ENCODE measurements around the gene ZNF674. TPM values are rescaled to one million over a fixed set of nuclear protein-coding genes. Genes with fewer than 3 reads are reported as not detected.
"Not testable (repeated sequence)": the region's sequence is repeated elsewhere in the genome, so short reads cannot be mapped to it uniquely, and the experiment has no call there.

The ZNF674 gene
- total RNA-seq, 1 experiment from 2014 or later = 5.5 TPM

DNA sequence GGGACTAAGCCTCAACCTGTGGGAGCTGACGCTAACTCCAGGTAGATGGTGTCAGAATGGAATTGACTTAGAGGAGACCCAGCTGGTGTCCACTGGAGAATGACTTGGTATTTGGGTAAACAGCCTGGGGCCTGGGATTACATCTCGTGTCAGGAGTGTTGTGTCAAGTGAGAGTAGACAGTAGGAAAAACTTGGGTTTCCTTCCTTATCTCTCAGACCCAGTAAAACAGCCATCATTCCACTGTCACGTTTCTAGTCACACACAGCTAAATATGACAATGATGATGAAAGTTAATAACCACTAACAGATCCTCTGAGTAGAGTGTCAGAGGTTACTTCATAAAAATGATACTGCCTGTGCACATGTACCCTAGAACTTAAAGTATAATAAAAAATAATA lies 13.8 kb downstream of the ZNF674 start:
- no peaks in the 10 kb centered on the region for H3K36me3 ChIP-seq
- DNase-seq = no peak
- H3K4me3 ChIP-seq = no peak overlapping the region
- no peaks in the 10 kb centered on the region for H3K9me3 ChIP-seq
- H3K27me3 ChIP-seq = no peaks in the 10 kb centered on the region

DNA sequence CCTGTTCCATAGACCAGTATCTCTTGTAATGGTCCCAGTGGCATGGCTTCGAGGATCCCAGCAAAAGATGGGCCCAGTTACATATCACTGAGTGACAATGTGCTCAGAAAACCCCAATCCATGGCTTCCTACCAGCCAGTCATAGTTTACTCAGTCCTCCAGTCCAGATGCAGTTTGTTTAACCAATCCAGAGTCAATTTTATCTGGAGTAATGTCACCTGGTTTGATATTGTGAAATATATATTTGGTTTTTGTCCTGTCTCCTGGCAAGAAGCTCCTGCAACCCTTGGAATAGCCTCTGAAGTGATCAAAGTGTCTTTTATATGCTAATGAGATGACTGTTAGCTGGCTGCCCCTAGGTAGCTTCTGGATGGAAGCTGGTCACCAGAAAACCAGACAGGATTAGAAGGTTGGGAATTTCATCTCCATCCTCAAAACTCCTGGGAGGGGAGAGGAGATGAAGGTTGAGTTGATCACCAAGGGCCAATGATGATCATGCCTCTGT lies 14.8 kb downstream of the ZNF674 start:
- H3K27me3 ChIP-seq, H3K4me3 ChIP-seq, H3K36me3 ChIP-seq, H3K9me3 ChIP-seq, DNase-seq: not testable (repeated sequence)

DNA sequence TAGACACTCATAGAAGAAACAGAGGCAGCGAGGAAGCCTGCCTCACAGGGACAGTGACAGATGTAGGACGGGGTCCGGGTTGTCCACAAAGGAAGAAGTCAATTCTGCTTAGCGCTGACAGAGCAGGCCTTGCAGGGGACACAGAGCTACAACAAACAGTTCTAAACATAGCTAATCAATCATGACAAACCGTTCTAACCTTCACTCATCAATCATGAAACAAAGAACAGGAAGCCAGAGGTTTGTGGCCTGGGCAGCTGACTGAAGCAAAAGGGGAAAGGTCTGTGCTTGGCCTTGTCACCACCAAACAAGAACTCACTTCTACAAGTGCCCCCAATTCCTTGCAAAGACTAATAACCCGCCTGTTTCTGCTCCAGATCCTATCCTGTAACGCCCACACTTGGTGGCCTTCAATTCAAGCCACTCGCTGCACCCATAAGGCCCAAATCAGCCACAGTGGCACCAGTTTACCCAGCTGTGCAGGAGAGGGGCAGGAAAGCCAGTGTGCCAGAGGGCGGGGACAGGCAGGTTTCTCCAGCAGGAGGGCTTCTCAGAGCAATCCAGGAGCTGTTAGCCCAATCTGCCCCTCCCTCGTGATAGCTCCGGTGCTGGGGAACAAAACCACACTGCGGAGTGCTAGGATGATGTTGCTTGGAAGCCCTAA lies 15.3 kb downstream of the ZNF674 start:
- not testable (repeated sequence) for DNase-seq, H3K36me3 ChIP-seq, H3K27me3 ChIP-seq, H3K4me3 ChIP-seq, H3K9me3 ChIP-seq

- not testable (repeated sequence) for DNase-seq, H3K27me3 ChIP-seq, H3K4me3 ChIP-seq, H3K9me3 ChIP-seq, H3K36me3 ChIP-seq
These were observed 16.6 kb downstream of the ZNF674 start for GRCh38 chrX:46528640-46529039.

DNA sequence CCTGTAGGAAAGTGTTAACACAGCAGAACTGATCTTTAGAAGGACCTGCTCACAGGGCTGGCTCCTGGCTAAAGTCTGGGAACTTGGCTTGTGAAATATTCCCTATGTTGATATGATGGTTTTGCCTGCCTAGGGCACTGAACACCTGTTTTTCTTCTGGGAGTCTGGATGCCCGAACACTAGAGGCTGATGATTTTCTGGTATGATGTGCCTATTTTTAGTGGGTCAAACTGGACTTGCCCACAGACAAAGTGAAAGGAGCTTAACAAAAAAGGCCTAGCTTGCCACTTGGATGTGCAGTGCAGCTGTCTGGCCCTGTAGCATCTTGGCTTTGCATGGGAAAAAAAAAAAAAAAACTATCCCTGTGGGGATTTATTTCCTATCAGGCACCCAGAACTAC lies 39.1 kb downstream of the ZNF674 start:
- no peak overlapping the region for H3K4me3 ChIP-seq
- H3K27me3 ChIP-seq = no peaks in the 10 kb centered on the region
- DNase-seq = no peak
- 0 out of 2 replicates have a peak, but pooled peaks cover 3% of the 10 kb centered on the region for H3K36me3 ChIP-seq
- peaks cover 3% of the 10 kb centered on the region; the same call in 1 of the 2 replicates for H3K9me3 ChIP-seq

DNA sequence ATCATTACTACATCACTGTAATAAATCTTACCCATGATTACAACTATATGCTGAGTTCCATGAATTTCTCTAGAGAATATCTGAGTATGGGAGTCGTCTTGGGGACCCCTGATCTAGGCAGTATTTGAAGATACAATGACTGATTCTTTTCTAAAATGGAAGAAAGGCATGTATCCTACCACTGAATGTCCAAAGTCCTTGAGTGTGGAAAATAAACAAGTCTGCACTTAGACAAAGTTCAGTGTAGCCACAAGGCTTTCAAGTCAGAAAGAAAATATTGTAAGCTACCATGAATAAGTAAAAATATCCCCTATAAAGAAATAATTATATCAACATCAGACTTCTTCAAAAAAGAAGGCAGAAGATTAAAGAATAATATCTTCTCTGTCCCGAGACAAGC lies 42.4 kb downstream of the ZNF674 start:
- no peak for DNase-seq
- H3K4me3 ChIP-seq = no peak overlapping the region
- no peaks in the 10 kb centered on the region for H3K27me3 ChIP-seq
- H3K36me3 ChIP-seq = peaks cover 4% of the 10 kb centered on the region; the same call in 1 of the 2 replicates
- H3K9me3 ChIP-seq = peaks cover 13% of the 10 kb centered on the region; the same call in 1 of the 2 replicates

DNA sequence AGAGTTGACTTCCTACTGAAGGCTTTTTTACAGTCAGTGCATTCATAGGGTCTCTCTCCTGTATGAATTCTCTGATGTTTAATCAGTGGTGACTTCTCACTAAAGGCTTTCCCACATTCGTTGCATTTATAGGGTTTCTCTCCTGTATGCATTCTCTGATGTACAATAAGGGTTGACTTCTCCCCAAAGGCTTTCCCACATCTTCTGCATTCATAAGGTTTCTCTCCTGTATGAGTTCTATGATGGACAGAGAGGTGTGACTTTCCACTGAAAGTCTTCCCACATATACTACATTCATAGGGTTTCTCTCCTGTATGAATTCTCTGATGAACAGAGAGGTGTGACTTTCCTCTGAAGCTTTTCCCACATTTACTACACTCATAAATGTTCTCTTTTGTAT lies 45.2 kb downstream of the ZNF674 start:
- DNase-seq = no peak
- Histone ChIP-seq H3K4me3 (no peak overlapping the region), H3K27me3 (no peaks in the 10 kb centered on the region)

DNA sequence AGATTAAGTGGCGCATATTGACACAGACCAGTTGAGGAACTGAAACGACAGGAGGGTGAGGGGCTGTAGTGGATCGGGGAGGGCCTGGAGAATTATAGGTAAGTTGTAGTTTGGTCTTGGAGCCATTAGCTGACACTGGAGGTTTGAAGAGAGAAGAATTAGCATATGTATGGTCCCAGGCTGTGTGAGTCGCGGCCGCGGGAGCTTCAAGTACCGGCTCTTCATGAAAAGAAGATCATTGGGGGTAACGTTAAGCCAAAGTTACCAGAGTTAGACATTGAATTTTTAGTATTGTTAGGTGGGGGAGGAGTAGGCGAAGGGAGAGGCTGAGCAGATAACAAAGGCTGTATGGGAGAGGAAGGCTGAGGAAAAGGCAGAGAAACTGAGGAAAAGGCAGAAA lies 56.5 kb downstream of the ZNF674 start:
- no peaks in the 10 kb centered on the region for H3K36me3 ChIP-seq
- no peak overlapping the region for H3K4me3 ChIP-seq
- no peaks in the 10 kb centered on the region for H3K27me3 ChIP-seq
- no peak for DNase-seq
- H3K9me3 ChIP-seq = no peaks in the 10 kb centered on the region

More for the DNA sequence above, 45.2 kb downstream of the ZNF674 start:
- peaks cover 13% of the 10 kb centered on the region; the same call in 1 of the 2 replicates for H3K9me3 ChIP-seq
- peaks cover 4% of the 10 kb centered on the region; the same call in 1 of the 2 replicates for H3K36me3 ChIP-seq

DNA sequence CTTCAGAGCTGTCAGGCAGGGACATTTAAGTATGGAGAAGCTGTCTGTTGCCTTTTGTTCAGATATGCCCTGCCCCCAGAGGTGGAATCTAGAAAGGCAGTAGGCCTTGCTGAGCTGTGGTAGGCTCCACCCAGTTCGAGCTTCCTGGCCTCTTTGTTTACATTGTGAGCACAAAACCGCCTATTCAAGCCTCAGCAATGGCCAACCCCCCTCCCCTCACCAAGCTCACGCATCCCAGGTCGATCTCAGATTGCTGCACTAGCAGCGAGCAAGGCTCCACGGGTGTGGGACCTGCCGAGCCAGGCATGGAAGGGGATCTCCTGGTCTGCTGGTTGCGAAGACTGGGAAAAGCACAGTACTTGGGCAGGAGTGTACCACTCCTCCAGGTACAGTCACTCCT lies 59.3 kb downstream of the ZNF674 start:
- no peaks in the 10 kb centered on the region for H3K36me3 ChIP-seq
- no peak for DNase-seq
- H3K27me3 ChIP-seq = no peaks in the 10 kb centered on the region
- no peaks in the 10 kb centered on the region for H3K9me3 ChIP-seq
- H3K4me3 ChIP-seq = no peak overlapping the region

- H3K9me3 ChIP-seq, H3K27me3 ChIP-seq, H3K4me3 ChIP-seq, DNase-seq, H3K36me3 ChIP-seq: not testable (repeated sequence)
These were observed 66.6 kb downstream of the ZNF674 start for GRCh38 chrX:46478634-46479033.

DNA sequence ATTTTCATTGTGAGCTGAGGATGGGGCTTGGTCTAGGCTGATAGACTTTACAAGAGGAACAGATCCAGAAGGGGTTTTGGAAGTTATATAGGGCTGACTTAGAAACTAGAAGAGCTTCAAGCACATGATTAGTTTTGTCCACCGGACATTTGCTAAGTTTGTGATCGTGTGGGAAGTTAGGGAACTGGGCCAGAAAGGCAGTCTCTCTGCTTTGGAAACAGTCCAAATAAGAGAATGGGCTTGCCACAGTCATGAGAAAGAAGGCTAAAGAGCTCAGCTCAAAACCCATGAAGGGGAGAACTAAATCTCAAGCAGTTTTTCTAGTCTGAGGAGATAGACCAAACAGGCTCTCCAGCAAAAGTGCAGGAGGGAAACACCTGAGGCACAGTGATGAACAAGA lies 67.8 kb downstream of the ZNF674 start:
- H3K9me3 ChIP-seq = no peaks in the 10 kb centered on the region
- H3K4me3 ChIP-seq = no peak overlapping the region
- peaks cover 11% of the 10 kb centered on the region for H3K36me3 ChIP-seq
- no peaks in the 10 kb centered on the region for H3K27me3 ChIP-seq
- DNase-seq = no peak

DNA sequence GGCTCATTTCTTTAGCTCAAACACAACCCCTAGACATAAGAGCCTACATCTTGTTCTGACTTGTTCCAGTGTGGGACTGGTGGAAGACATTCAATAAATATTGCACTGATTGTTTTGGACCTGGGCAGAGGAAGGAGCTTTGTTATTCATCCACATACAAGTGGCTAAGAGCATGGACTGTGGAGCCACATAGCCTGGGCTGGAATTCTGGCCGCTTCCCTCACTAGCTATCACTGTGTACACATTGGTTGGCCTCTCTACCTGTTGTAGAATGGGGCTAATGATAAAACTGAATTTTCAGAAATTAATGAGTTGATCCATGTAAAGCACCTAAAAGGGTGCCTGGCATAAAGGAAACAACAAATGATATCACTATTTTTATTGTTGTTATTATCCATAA lies 80.0 kb downstream of the ZNF674 start:
- Histone ChIP-seq H3K4me3 (no peak overlapping the region), H3K9me3 (no peaks in the 10 kb centered on the region; the same call in 1 of the 2 replicates), H3K36me3 (peaks cover 39% of the 10 kb centered on the region), H3K27me3 (no peaks in the 10 kb centered on the region)
- DNase-seq = no peak

GRCh38 chrX:46463682-46464081 lies 81.5 kb downstream of the ZNF674 start:
- Histone ChIP-seq H3K27me3 (no peaks in the 10 kb centered on the region), H3K4me3 (no peak overlapping the region), H3K36me3 (peaks cover 26% of the 10 kb centered on the region), H3K9me3 (no peaks in the 10 kb centered on the region)
- no peak for DNase-seq

DNA sequence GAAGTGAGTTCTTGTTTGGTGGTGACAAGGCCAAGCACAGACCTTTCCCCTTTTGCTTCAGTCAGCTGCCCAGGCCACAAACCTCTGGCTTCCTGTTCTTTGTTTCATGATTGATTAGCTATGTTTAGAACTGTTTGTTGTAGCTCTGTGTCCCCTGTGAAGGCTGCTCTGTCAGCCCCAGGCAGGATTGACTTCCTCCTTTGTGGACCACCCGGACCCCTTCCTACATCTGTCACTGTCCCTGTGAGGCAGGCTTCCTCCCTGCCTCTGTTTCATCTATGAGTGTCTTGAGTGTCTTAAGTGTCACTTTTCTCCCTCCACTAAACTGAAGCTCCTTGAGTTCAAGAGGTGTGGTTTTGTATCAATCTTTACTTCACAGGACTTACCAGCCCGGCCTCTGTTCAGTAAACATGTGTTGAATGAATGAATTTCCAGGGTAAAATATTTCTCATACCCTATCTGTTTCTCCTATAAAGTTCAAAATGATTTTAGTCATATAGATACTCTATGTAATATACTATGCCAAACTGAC lies 83.5 kb downstream of the ZNF674 start:
- Histone ChIP-seq H3K36me3 (peaks cover 9% of the 10 kb centered on the region), H3K9me3 (no peaks in the 10 kb centered on the region), H3K4me3 (no peak overlapping the region), H3K27me3 (no peaks in the 10 kb centered on the region)
- DNase-seq = no peak

GRCh38 chrX:46460801-46461659 lies 84.2 kb downstream of the ZNF674 start:
- H3K4me3 ChIP-seq, H3K36me3 ChIP-seq, H3K27me3 ChIP-seq, DNase-seq, H3K9me3 ChIP-seq: not testable (repeated sequence)

GRCh38 chrX:46459603-46460002 lies 85.6 kb downstream of the ZNF674 start:
- H3K9me3 ChIP-seq = no peaks in the 10 kb centered on the region
- H3K36me3 ChIP-seq = no peaks in the 10 kb centered on the region
- no peak overlapping the region for H3K4me3 ChIP-seq
- no peak for DNase-seq
- no peaks in the 10 kb centered on the region for H3K27me3 ChIP-seq

GRCh38 chrX:46456125-46456922 lies 88.9 kb downstream of the ZNF674 start:
- peaks cover 8% of the 10 kb centered on the region for H3K36me3 ChIP-seq
- no peak for DNase-seq

More at GRCh38 chrX:46456125-46456922, 88.9 kb downstream of the ZNF674 start:
- no peaks in the 10 kb centered on the region for H3K9me3 ChIP-seq
- H3K4me3 ChIP-seq = no peak overlapping the region
- no peaks in the 10 kb centered on the region for H3K27me3 ChIP-seq

Data from MG63 (cell line).